T-helper 1 cell (primary cell): ENCODE results near the gene FAM114A1.
A peak's percentile ranks its signal among the peaks of the same experiment; 100 is the strongest.
"Not testable (repeated sequence)": the region's sequence is repeated elsewhere in the genome, so short reads cannot be mapped to it uniquely, and the experiment has no call there.

Experiments
- DNase-seq, 5 donors: peaks; one replicate each; pipeline ENCODE4 v3.0.0-alpha.2; 2012 to 2020

The FAM114A1 gene

GRCh38 chr4:38940476-38940875 lies 72.9 kb downstream of the FAM114A1 start:
- no peak for DNase-seq

- DNase-seq: not testable (repeated sequence)
These were observed 74.3 kb downstream of the FAM114A1 start for GRCh38 chr4:38941906-38942305.

- DNase-seq: no peak
These were observed 75.7 kb downstream of the FAM114A1 start for GRCh38 chr4:38943343-38943742.

- no peak for DNase-seq
These were observed 76.8 kb downstream of the FAM114A1 start for GRCh38 chr4:38944440-38944839.

- no peak for DNase-seq
These were observed 79.3 kb downstream of the FAM114A1 start for GRCh38 chr4:38946919-38947318.

GRCh38 chr4:38948551-38948950 lies 80.9 kb downstream of the FAM114A1 start:
- DNase-seq: no peak

GRCh38 chr4:38949411-38950051 lies 81.9 kb downstream of the FAM114A1 start:
- peak in 4 of 5 donors; percentile 23 to 76 (median 35) for DNase-seq

- DNase-seq: no peak
These were observed 82.6 kb downstream of the FAM114A1 start for GRCh38 chr4:38950159-38950558.

- no peak for DNase-seq
These were observed 83.1 kb downstream of the FAM114A1 start for GRCh38 chr4:38950734-38951133.

- no peak for DNase-seq
These were observed 84.0 kb downstream of the FAM114A1 start for GRCh38 chr4:38951598-38951997.

- no peak for DNase-seq
These were observed 84.4 kb downstream of the FAM114A1 start for GRCh38 chr4:38952017-38952416.

GRCh38 chr4:38954727-38955126 lies 87.1 kb downstream of the FAM114A1 start:
- DNase-seq: no peak

- DNase-seq: no peak
These were observed 88.4 kb downstream of the FAM114A1 start for GRCh38 chr4:38955957-38956356.

GRCh38 chr4:38957261-38957815 lies 89.7 kb downstream of the FAM114A1 start:
- peak in 1 of 5 donors; percentile 45 for DNase-seq

- peak in 1 of 5 donors; percentile 24 for DNase-seq
These were observed 90.3 kb downstream of the FAM114A1 start for GRCh38 chr4:38957893-38958292.

GRCh38 chr4:38958453-38959190 lies 91.0 kb downstream of the FAM114A1 start:
- DNase-seq: peak in 1 of 5 donors; percentile 52

- DNase-seq: not testable (repeated sequence)
These were observed 91.6 kb downstream of the FAM114A1 start for GRCh38 chr4:38959248-38959647.

GRCh38 chr4:38964942-38965775 lies 97.6 kb downstream of the FAM114A1 start:
- DNase-seq: no peak

GRCh38 chr4:38965866-38966265 lies 98.3 kb downstream of the FAM114A1 start:
- DNase-seq: no peak

- no peak for DNase-seq
These were observed 99.9 kb downstream of the FAM114A1 start for GRCh38 chr4:38967260-38968095.

- no peak for DNase-seq
These were observed 101.1 kb downstream of the FAM114A1 start for GRCh38 chr4:38968668-38969067.

GRCh38 chr4:38976308-38976707 lies 108.7 kb downstream of the FAM114A1 start:
- no peak for DNase-seq
